HFFc6 (cell line): Measurements from ENCODE around the gene CHRNG. TPM values are rescaled to one million over a fixed set of nuclear protein-coding genes. Genes with fewer than 3 reads are reported as not detected.

Source experiments
- DNase-seq: peaks from one replicate; pipeline ENCODE4 v3.0.0-alpha.2; 2018
- H3K27ac Mint-ChIP-seq: 2 replicates; pipeline ENCODE4 v1.8.0; 2020; ENCODE audit warnings: mild to moderate bottlenecking, mixed read lengths
- H3K27me3 Mint-ChIP-seq: 2 replicates; pipeline ENCODE4 v1.8.0; 2021; ENCODE audit warnings: mild to moderate bottlenecking, moderate library complexity, mixed read lengths; ENCODE audit not compliant: insufficient read depth
- H3K36me3 Mint-ChIP-seq: 2 replicates; pipeline ENCODE4 v1.8.0; 2021; ENCODE audit warnings: low read depth, mixed read lengths
- H3K4me1 Mint-ChIP-seq: 2 replicates; pipeline ENCODE4 v1.8.0; 2020; ENCODE audit warnings: low read depth, mixed read lengths
- H3K4me3 Mint-ChIP-seq: 2 replicates; pipeline ENCODE4 v1.8.0; 2020; ENCODE audit warnings: mild to moderate bottlenecking, moderate library complexity, mixed read lengths
- H3K9me3 Mint-ChIP-seq: 2 replicates; pipeline ENCODE4 v1.8.0; 2020; ENCODE audit warnings: mild to moderate bottlenecking, mixed read lengths
- CTCF ChIP-seq: fragments of 200-600 bp; sonication (generic); IDR thresholded peaks from 2 replicates; pipeline ENCODE4 v1.5.0; 2021; ENCODE audit warnings: antibody characterized with exemption, mild to moderate bottlenecking
- total RNA-seq, 6 experiments: library from RNA; stranded (reverse); fragmentation: NEBNext Ultra II Directional; extraction: Animal tissue kit (Norgen Biotek cat#: 25700); gene quantifications; 2 replicates in 1 of 6; 3 replicates in 5 of 6; pipeline ENCODE4 v1.2.3, GENCODE V29; 2021

CHRNG gene
- total RNA-seq, 6 experiments from 2014 or later: not detected

GRCh38 chr2:232586943-232587505, 47.5 kb downstream of the CHRNG start:
- H3K27me3 Mint-ChIP-seq: peaks cover 2% of the 10 kb centered on the region
- TF ChIP-seq CTCF: no peak
- H3K27ac Mint-ChIP-seq: no peak overlapping the region
- H3K9me3 Mint-ChIP-seq: no peaks in the 10 kb centered on the region
- H3K36me3 Mint-ChIP-seq: peaks cover 10% of the 10 kb centered on the region
- H3K4me3 Mint-ChIP-seq: no peak overlapping the region
- peaks cover 8% of the 10 kb centered on the region for H3K4me1 Mint-ChIP-seq
- DNase-seq: no peak

GRCh38 chr2:232587512-232587911, 48.0 kb downstream of the CHRNG start:
- H3K4me1 Mint-ChIP-seq: peaks cover 10% of the 10 kb centered on the region
- no peak for DNase-seq
- no peaks in the 10 kb centered on the region for H3K9me3 Mint-ChIP-seq
- H3K27me3 Mint-ChIP-seq: peaks cover 2% of the 10 kb centered on the region
- peaks cover 10% of the 10 kb centered on the region for H3K36me3 Mint-ChIP-seq
- no peak overlapping the region for H3K4me3 Mint-ChIP-seq
- TF ChIP-seq CTCF: no peak
- H3K27ac Mint-ChIP-seq: no peak overlapping the region

GRCh38 chr2:232588031-232588430, 48.5 kb downstream of the CHRNG start:
- Mint-ChIP-seq H3K27me3 (peaks cover 2% of the 10 kb centered on the region), H3K4me1 (peaks cover 15% of the 10 kb centered on the region), H3K27ac (no peak overlapping the region; the same call in 1 of the 2 replicates), H3K36me3 (peaks cover 10% of the 10 kb centered on the region), H3K4me3 (no peak overlapping the region), H3K9me3 (no peaks in the 10 kb centered on the region)
- no peak for DNase-seq
- no peak for TF ChIP-seq CTCF

GRCh38 chr2:232588680-232589585, 49.4 kb downstream of the CHRNG start:
- H3K27me3 Mint-ChIP-seq: peaks cover 5% of the 10 kb centered on the region
- no peak overlapping the region for H3K4me3 Mint-ChIP-seq
- DNase-seq: peak; percentile 35
- peak overlapping the region; percentile 2; the same call in 1 of the 2 replicates for H3K27ac Mint-ChIP-seq
- H3K4me1 Mint-ChIP-seq: peaks cover 22% of the 10 kb centered on the region
- peaks cover 8% of the 10 kb centered on the region for H3K36me3 Mint-ChIP-seq
- no peak for TF ChIP-seq CTCF
- H3K9me3 Mint-ChIP-seq: no peaks in the 10 kb centered on the region

- Mint-ChIP-seq H3K4me3 (peak overlapping the region; percentile 44; the same call in 1 of the 2 replicates), H3K27ac (peak overlapping the region; percentile 97), H3K9me3 (no peaks in the 10 kb centered on the region), H3K36me3 (no peaks in the 10 kb centered on the region), H3K4me1 (peaks cover 22% of the 10 kb centered on the region), H3K27me3 (peaks cover 9% of the 10 kb centered on the region)
- TF ChIP-seq CTCF: peak; percentile 61
- DNase-seq: peak; percentile 96
Observed at GRCh38 chr2:232592772-232593395, 53.4 kb downstream of the CHRNG start.
